Measurements from ENCODE around the gene CCHCR1. TPM values are rescaled to one million over a fixed set of nuclear protein-coding genes. Genes with fewer than 3 reads are reported as not detected.

The CCHCR1 gene
- total and polyA plus RNA-seq, 2 of the 8 experiments (the other 6 are each of a cell fraction or from before 2014, with no cell fraction given) = 20.9 to 38.0 TPM

DNA sequence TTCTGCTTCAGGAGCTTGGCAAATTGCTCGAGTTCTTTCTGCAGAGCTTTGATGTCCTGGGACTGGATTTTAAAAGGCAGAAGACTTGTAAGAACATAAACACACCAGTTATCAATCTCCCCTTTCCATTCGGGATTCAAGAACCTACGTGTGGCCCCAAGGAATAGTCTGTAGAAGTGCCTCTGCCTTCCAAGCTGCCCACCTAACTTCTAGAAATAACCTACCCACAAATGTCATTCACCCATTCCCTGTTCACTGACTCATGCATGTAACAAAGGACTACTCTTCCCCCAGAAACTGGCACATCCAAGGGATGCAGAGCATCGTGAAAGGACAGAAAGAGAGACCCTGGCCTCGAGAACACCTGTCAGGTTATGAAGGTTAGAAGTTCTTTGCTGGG, 8.4 kb upstream of the CCHCR1 start:
- Histone ChIP-seq H3K36me3 (ENCODE audit: control insufficient read depth in 2 of 4, insufficient read depth in 4 of 4, low read length in 3 of 4) (peaks cover 14 to 38% (median 23%) of the 10 kb centered on the region in 4 experiments), H3K4me1 (replicated peaks in 1 of 4; ENCODE audit: control insufficient read depth in 3 of 4, insufficient read depth in 4 of 4, low read length in 3 of 4) (peaks cover 4 to 20% (median 7%) of the 10 kb centered on the region in 4 experiments), H3K4me2 (ENCODE audit: insufficient read depth in 1 of 2, low read depth in 2 of 2, low read length in 2 of 2) (peak overlapping the region in 1 of 2 experiments; percentile 29; a peak in 1 of 4 replicates), H3K79me2 (ENCODE audit: control insufficient read depth in 1 of 2, insufficient read depth in 2 of 2, low read length in 2 of 2) (peaks cover 23 to 55% of the 10 kb centered on the region in 2 experiments), H4K20me1 (replicated peaks in 1 of 2; ENCODE audit: control insufficient read depth in 1 of 2, insufficient read depth in 2 of 2, low read length in 2 of 2) (peaks cover 10 to 22% of the 10 kb centered on the region in 2 experiments), H2AK5ac (ENCODE audit: low read depth, low read length) (no peak overlapping the region), H2BK15ac (ENCODE audit: low read length) (no peak overlapping the region), H2BK120ac (replicated peaks; ENCODE audit: low read depth, low read length) (no peak overlapping the region), H3K79me1 (ENCODE audit: low read depth, low read length) (peaks cover 8% of the 10 kb centered on the region), H3K27ac (ENCODE audit: low read depth, low read length) (no peak overlapping the region), H2AFZ (ENCODE audit: low read length) (no peak overlapping the region), H2BK12ac (ENCODE audit: low read depth, low read length) (no peak overlapping the region), H3K23me2 (ENCODE audit: low read depth, low read length) (peaks cover 5% of the 10 kb centered on the region), H3K56ac (replicated peaks; ENCODE audit: insufficient read length, low read depth, low read length) (no peak overlapping the region), H4K5ac (ENCODE audit: insufficient read length, low read depth, low read length) (no peak overlapping the region), H2BK20ac (ENCODE audit: low read length) (no peak overlapping the region), H4K91ac (replicated peaks; ENCODE audit: insufficient read length, low read length) (no peak overlapping the region), H3K14ac (ENCODE audit: insufficient read length) (no peak overlapping the region), H4K8ac (ENCODE audit: extremely low read depth, insufficient read depth, low read length) (no peak overlapping the region), H3K4me3 (ENCODE audit: extremely low read depth in 1 of 4, insufficient read depth in 2 of 4, low read depth in 3 of 4, low read length in 4 of 4) (no peak overlapping the region), H3K9me3 (ENCODE audit: insufficient read depth in 2 of 2, low read depth in 1 of 2, low read length in 1 of 2) (no peaks in the 10 kb centered on the region), H3K9ac (replicated peaks in 1 of 4; ENCODE audit: extremely low read depth in 1 of 4, low read depth in 3 of 4, low read length in 3 of 4) (no peak overlapping the region; a peak in 1 of 7 replicates), H3K18ac (ENCODE audit: extremely low read depth, low read length) (no peak overlapping the region), H3K27me3 (replicated peaks in 1 of 4; ENCODE audit: control insufficient read depth in 3 of 4, extremely low read depth in 1 of 4, insufficient read depth in 3 of 4, low read length in 3 of 4) (no peaks in the 10 kb centered on the region), H2BK5ac (ENCODE audit: low read depth, low read length) (no peak overlapping the region), H3K23ac (ENCODE audit: insufficient read length) (no peak overlapping the region), H3K4ac (replicated peaks; ENCODE audit: insufficient read length, low read depth, low read length) (no peak overlapping the region)
- DNase-seq (ENCODE audit: low read depth in 1 of 2, low spot score in 2 of 2) (no peak), FAIRE-seq (no peak)
- 80% methylated on average over 5 of the region's 5 CpGs; no CpG with 5 or more reads in 1 of the 2 experiments for WGBS, 2 experiments (ENCODE audit: extremely low coverage in 1 of 2, insufficient coverage in 1 of 2, insufficient read length in 1 of 2, insufficient replicate concordance in 2 of 2, low coverage in 1 of 2, low lambda C conversion rate in 2 of 2, missing lambda C conversion rate in 1 of 2)
- POLR2A ChIA-PET (ENCODE audit: partially characterized antibody) = interaction anchor here (0.9 to 68.5 kb wide), 5 partner anchors 3 to 551 kb away, joined by 3 to 2251 read pairs (median 5); partner anchors contain the start of genes CCHCR1, CDSN, POU5F1 and PSORS1C1
- TF ChIP-seq CREB1 (IDR thresholded peaks at IDR 0.05) (no peak), EZH2 (IDR thresholded peaks at IDR 0.05; ENCODE audit: low read depth, low read length, severe bottlenecking) (no peak), YY1 (IDR thresholded peaks at IDR 0.05; ENCODE audit: low read depth, low read length) (no peak), BRCA1 (IDR thresholded peaks at IDR 0.05; ENCODE audit: low read depth, low read length) (no peak), SIRT6 (IDR thresholded peaks at IDR 0.05; ENCODE audit: low read length) (no peak), RXRA (IDR thresholded peaks at IDR 0.05; ENCODE audit: insufficient read depth, low read depth, low read length) (no peak), JUN (IDR thresholded peaks at IDR 0.05; ENCODE audit: low read depth, low read length) (no peak), NRF1 (IDR thresholded peaks at IDR 0.05; ENCODE audit: low read depth, low read length) (no peak), PHF8 (conservative IDR thresholded peaks at IDR 0.05; ENCODE audit: low read depth, low read length) (no peak), KDM5A (IDR thresholded peaks at IDR 0.05; ENCODE audit: low read length) (no peak), JUND (IDR thresholded peaks at IDR 0.05; ENCODE audit: low read length) (no peak), BACH1 (IDR thresholded peaks at IDR 0.05; ENCODE audit: low read length) (no peak), SIN3A (conservative IDR thresholded peaks at IDR 0.05 in 1 of 2, IDR thresholded peaks at IDR 0.05 in 1 of 2; ENCODE audit: low read depth in 1 of 2, low read length in 2 of 2) (no peak), POLR2A (IDR thresholded peaks at IDR 0.05; ENCODE audit: control extremely low read depth in 1 of 2, low read depth in 2 of 2, low read length in 2 of 2) (no peak)
- CTCF ChIA-PET (ENCODE audit: partially characterized antibody) = interaction anchor here (0.7 to 5.9 kb wide), 9 partner anchors 18 to 435 kb away, joined by 3 to 56 read pairs (median 4); partner anchors contain the start of gene C6orf15
